ENCODE results near the gene SNU13.
"Not testable (repeated sequence)": the region's sequence is repeated elsewhere in the genome, so short reads cannot be mapped to it uniquely, and the experiment has no call there.

SNU13 gene

GRCh38 chr22:41688365-41689211, at the start of gene SNU13:
Gene SNU13 (minus strand): TSS chr22:41688867. CDS start chr22:41688796, 71 bp downstream.
- DNase-seq: peak; percentile 95

- not testable (repeated sequence) for DNase-seq
These were observed 44.6 kb upstream of the SNU13 start for GRCh38 chr22:41733241-41733640.

GRCh38 chr22:41732096-41732772, 43.6 kb upstream of the SNU13 start:
- no peak for DNase-seq

GRCh38 chr22:41731609-41732008, 42.9 kb upstream of the SNU13 start:
- no peak for DNase-seq

- no peak for DNase-seq
These were observed 36.9 kb upstream of the SNU13 start for GRCh38 chr22:41725510-41726110.

GRCh38 chr22:41722496-41722895, 33.8 kb upstream of the SNU13 start:
- no peak for DNase-seq

GRCh38 chr22:41713004-41713403, 24.3 kb upstream of the SNU13 start:
- DNase-seq: no peak

GRCh38 chr22:41709341-41709740, 20.7 kb upstream of the SNU13 start:
- no peak for DNase-seq

- no peak for DNase-seq
These were observed 14.1 kb upstream of the SNU13 start for GRCh38 chr22:41702763-41703162.

GRCh38 chr22:41700108-41700364, 11.4 kb upstream of the SNU13 start:
- no peak for DNase-seq

- DNase-seq: peak; percentile 97
These were observed 10.8 kb upstream of the SNU13 start, which contains the start of gene MEI1 for GRCh38 chr22:41699264-41700107. Gene MEI1 (plus strand): TSS chr22:41699503. CDS start chr22:41699539, 36 bp downstream.

GRCh38 chr22:41697126-41697775, 8.6 kb upstream of the SNU13 start:
- peak; percentile 100 for DNase-seq

GRCh38 chr22:41696703-41697102, 8.0 kb upstream of the SNU13 start:
- DNase-seq: peak; percentile 62

GRCh38 chr22:41695211-41695610, 6.5 kb upstream of the SNU13 start:
- DNase-seq: no peak

- DNase-seq: no peak
These were observed 1.8 kb upstream of the SNU13 start for GRCh38 chr22:41690476-41690875.

GRCh38 chr22:41687901-41688364, 734 bp downstream of the SNU13 start:
- DNase-seq: no peak

GRCh38 chr22:41686890-41687289, 1.8 kb downstream of the SNU13 start:
- not testable (repeated sequence) for DNase-seq

GRCh38 chr22:41684194-41684593, 4.5 kb downstream of the SNU13 start:
- DNase-seq: no peak

- DNase-seq: no peak
These were observed 5.1 kb downstream of the SNU13 start for GRCh38 chr22:41683616-41684015.

GRCh38 chr22:41683052-41683451, 5.6 kb downstream of the SNU13 start:
- DNase-seq: no peak

GRCh38 chr22:41682033-41682807, 6.4 kb downstream of the SNU13 start:
- DNase-seq: peak; percentile 95

- DNase-seq: no peak
These were observed 7.1 kb downstream of the SNU13 start for GRCh38 chr22:41681616-41682015.
